ENCODE measurements around the gene RHOV. TPM values are rescaled to one million over a fixed set of nuclear protein-coding genes. Genes with fewer than 3 reads are reported as not detected.

The RHOV gene
- total and polyA plus RNA-seq, 2 of the 4 experiments (the other 2 are of a cell fraction): 0.10 TPM; not detected in 1

DNA sequence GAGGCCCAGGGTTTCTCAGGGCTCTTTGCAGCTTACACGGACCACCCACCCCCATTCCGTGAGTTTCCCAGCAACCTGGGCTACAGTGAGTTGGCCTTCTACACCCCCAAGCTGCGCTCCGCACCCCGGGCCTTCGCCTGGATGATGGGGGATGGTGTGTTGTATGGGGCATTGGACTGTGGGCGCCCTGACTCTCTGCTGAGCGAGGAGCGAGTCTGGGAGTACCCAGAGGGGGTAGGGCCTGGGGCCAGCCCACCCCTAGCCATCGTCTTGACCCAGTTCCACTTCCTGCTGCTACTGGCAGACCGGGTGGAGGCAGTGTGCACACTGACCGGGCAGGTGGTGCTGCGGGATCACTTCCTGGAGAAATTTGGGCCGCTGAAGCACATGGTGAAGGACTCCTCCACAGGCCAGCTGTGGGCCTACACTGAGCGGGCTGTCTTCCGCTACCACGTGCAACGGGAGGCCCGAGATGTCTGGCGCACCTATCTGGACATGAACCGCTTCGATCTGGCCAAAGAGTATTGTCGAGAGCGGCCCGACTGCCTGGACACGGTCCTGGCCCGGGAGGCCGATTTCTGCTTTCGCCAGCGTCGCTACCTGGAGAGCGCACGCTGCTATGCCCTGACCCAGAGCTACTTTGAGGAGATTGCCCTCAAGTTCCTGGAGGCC is 25.6 kb upstream of the RHOV start:
- no peak overlapping the region for H3K4ac ChIP-seq (ENCODE audit: low read depth, low read length)
- DNase-seq (no peak), ATAC-seq (ENCODE audit: low read depth) (no peak)
- BruUV-seq (replicated peaks): no TSS peak
- H2AK5ac ChIP-seq (ENCODE audit: low read depth, low read length): no peak overlapping the region
- intact Hi-C loops (cut with micrococcal nuclease) (loop anchor here (10.0 kb wide), 1 partner anchor 215 kb away; the partner anchor contains the start of gene INO80), in situ Hi-C loops (cut with MboI; ENCODE audit: low sequenced_read_pairs) (loop anchor here (5.0 to 10.0 kb wide), 2 partner anchors 125 to 288 kb away; no protein-coding TSS in a partner anchor), dilution Hi-C loops (cut with HindIII; ENCODE audit: low sequenced_read_pairs, unreplicated experiment) (no loop called here)
- no peak overlapping the region for H2BK20ac ChIP-seq (ENCODE audit: low read depth, low read length)
- ChIA-PET POLR2A (ENCODE audit: unreplicated experiment) (interaction anchor here (0.6 kb wide), 1 partner anchor 77 kb away, joined by 6 read pairs; no protein-coding TSS in a partner anchor), CTCF (no interaction called here)
- no peak overlapping the region for H3K4me2 ChIP-seq (ENCODE audit: low read depth, low read length)
- peaks cover 55% of the 10 kb centered on the region for H3K36me3 ChIP-seq (ENCODE audit: control insufficient read depth, insufficient read depth, low read length)
- no peak overlapping the region for H4K8ac ChIP-seq (ENCODE audit: low read depth in 2 of 2, low read length in 2 of 2)
- H3K79me1 ChIP-seq (ENCODE audit: low read depth in 1 of 2, low read length in 2 of 2): peaks cover 19 to 51% of the 10 kb centered on the region in 2 experiments
- H3K18ac ChIP-seq (ENCODE audit: low read depth, low read length): no peak overlapping the region
- no peak overlapping the region for H2AFZ ChIP-seq (replicated peaks; ENCODE audit: low read length, poor library complexity)
- TF ChIP-seq MAZ (IDR thresholded peaks at IDR 0.05; ENCODE audit: borderline replicate concordance, low read depth, low read length): no peak
- no peak for TF ChIP-seq RFX5 (IDR thresholded peaks at IDR 0.05; ENCODE audit: low read depth, low read length)
- TF ChIP-seq, protein P1, sequence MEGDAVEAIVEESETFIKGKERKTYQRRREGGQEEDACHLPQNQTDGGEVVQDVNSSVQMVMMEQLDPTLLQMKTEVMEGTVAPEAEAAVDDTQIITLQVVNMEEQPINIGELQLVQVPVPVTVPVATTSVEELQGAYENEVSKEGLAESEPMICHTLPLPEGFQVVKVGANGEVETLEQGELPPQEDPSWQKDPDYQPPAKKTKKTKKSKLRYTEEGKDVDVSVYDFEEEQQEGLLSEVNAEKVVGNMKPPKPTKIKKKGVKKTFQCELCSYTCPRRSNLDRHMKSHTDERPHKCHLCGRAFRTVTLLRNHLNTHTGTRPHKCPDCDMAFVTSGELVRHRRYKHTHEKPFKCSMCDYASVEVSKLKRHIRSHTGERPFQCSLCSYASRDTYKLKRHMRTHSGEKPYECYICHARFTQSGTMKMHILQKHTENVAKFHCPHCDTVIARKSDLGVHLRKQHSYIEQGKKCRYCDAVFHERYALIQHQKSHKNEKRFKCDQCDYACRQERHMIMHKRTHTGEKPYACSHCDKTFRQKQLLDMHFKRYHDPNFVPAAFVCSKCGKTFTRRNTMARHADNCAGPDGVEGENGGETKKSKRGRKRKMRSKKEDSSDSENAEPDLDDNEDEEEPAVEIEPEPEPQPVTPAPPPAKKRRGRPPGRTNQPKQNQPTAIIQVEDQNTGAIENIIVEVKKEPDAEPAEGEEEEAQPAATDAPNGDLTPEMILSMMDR (conservative IDR thresholded peaks at IDR 0.05; ENCODE audit: low read depth, low read length): no peak
- TF ChIP-seq CEBPB (IDR thresholded peaks at IDR 0.05; ENCODE audit: low read depth, low read length): no peak
- no peak for TF ChIP-seq MAFK (IDR thresholded peaks at IDR 0.05; ENCODE audit: low read depth, low read length)
- no peak for TF ChIP-seq POLR2A (IDR thresholded peaks at IDR 0.05; ENCODE audit: low read depth, low read length)
- TF ChIP-seq RAD21 (IDR thresholded peaks at IDR 0.05; ENCODE audit: low read length): no peak
- no peak for TF ChIP-seq FOS (IDR thresholded peaks at IDR 0.05; ENCODE audit: low read depth, low read length)
- TF ChIP-seq MXI1 (IDR thresholded peaks at IDR 0.05; ENCODE audit: borderline replicate concordance, low read depth, low read length): no peak
- no peak for TF ChIP-seq CHD1 (IDR thresholded peaks at IDR 0.05; ENCODE audit: low read depth, low read length)
- TF ChIP-seq NFE2L2 (IDR thresholded peaks at IDR 0.05; ENCODE audit: low read depth, low read length): no peak
- no peak for TF ChIP-seq RCOR1 (IDR thresholded peaks at IDR 0.05; ENCODE audit: insufficient replicate concordance, low read length)
- TF ChIP-seq SMC3 (IDR thresholded peaks at IDR 0.05; ENCODE audit: low read depth, low read length): no peak
- TF ChIP-seq, protein P2, sequence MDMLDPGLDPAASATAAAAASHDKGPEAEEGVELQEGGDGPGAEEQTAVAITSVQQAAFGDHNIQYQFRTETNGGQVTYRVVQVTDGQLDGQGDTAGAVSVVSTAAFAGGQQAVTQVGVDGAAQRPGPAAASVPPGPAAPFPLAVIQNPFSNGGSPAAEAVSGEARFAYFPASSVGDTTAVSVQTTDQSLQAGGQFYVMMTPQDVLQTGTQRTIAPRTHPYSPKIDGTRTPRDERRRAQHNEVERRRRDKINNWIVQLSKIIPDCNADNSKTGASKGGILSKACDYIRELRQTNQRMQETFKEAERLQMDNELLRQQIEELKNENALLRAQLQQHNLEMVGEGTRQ (IDR thresholded peaks at IDR 0.05; ENCODE audit: low read depth, low read length): no peak
- TF ChIP-seq BHLHE40 (IDR thresholded peaks at IDR 0.05; ENCODE audit: low read depth, low read length): no peak
- 0 out of 2 replicates have a peak, but pooled peaks cover 3% of the 10 kb centered on the region for H3K9me1 ChIP-seq (ENCODE audit: insufficient read depth, low read length)
- no peak overlapping the region for H2BK5ac ChIP-seq (ENCODE audit: low read depth, low read length, poor library complexity, severe bottlenecking)
- no peak overlapping the region for H3K9ac ChIP-seq (ENCODE audit: low read depth, low read length)
- peaks cover 5% of the 10 kb centered on the region; the same call in 1 of the 2 replicates for H3K4me1 ChIP-seq (ENCODE audit: control insufficient read depth, insufficient read depth, low read length)
- H3K9me3 ChIP-seq (ENCODE audit: control insufficient read depth, insufficient read depth, low read length): no peaks in the 10 kb centered on the region
- no peak overlapping the region for H3K23ac ChIP-seq (ENCODE audit: low read depth, low read length)
- H3K27me3 ChIP-seq (ENCODE audit: control insufficient read depth, insufficient read depth, low read length): no peaks in the 10 kb centered on the region
- no peak overlapping the region for H3K14ac ChIP-seq (replicated peaks; ENCODE audit: low read depth, low read length)
- no peak overlapping the region for H3K27ac ChIP-seq (ENCODE audit: insufficient read depth, low read length)
- no peak overlapping the region for H3K4me3 ChIP-seq (ENCODE audit: insufficient read depth, low read depth, low read length)
- H4K20me1 ChIP-seq (ENCODE audit: insufficient read depth, low read length): peaks cover 40% of the 10 kb centered on the region
- H2BK15ac ChIP-seq (ENCODE audit: low read depth, low read length): no peak overlapping the region
- H3K56ac ChIP-seq (ENCODE audit: extremely low read depth, insufficient read depth, low read length): no peak overlapping the region
- no peak overlapping the region for H2AK9ac ChIP-seq (replicated peaks; ENCODE audit: low read depth, low read length, poor library complexity)
- H4K5ac ChIP-seq (ENCODE audit: low read depth, low read length): no peak overlapping the region
- 96% methylated on average over 19 of the region's 33 CpGs; no CpG with 5 or more reads in 1 of the 2 experiments for WGBS, 2 experiments (ENCODE audit: extremely low coverage in 2 of 2, insufficient read length in 1 of 2)
- no peak overlapping the region for H2BK120ac ChIP-seq (ENCODE audit: low read depth, low read length)
- no peak overlapping the region for H4K91ac ChIP-seq (ENCODE audit: insufficient read depth, low read depth, low read length)

Measured in IMR-90 (cell line).